Psoas muscle (tissue), 8 donors: ENCODE measurements around the gene LTA4H. TPM values are rescaled to one million over a fixed set of nuclear protein-coding genes. Genes with fewer than 3 reads are reported as not detected.

Source experiments
- ATAC-seq, 4 donors: fragments of 200-7000 bp; cut with Tn5 transposase; one replicate each; pipeline ENCODE4 v1.9.1; 2020; ENCODE audit warnings: moderate library complexity in 3 of 4, mild to moderate bottlenecking in 2 of 4
- DNase-seq, 2 donors: peaks; one replicate each; pipeline ENCODE4 v3.0.0-alpha.2; 2020
- H3K27ac ChIP-seq: fragments of 200-600 bp; one replicate; pipeline ENCODE4 v1.8.0; 2022
- H3K27me3 ChIP-seq, 3 donors: fragments of 200-600 bp in 1 of 3; one replicate each; pipeline versions ENCODE4 v1.6.1 to v1.8.0; 2013 to 2022; ENCODE audit warnings: low read length in 2 of 3, mild to moderate bottlenecking in 2 of 3, moderate library complexity in 1 of 3; ENCODE audit not compliant: insufficient read depth in 3 of 3
- H3K36me3 ChIP-seq, 2 donors: fragments of 200-600 bp in 1 of 2; one replicate each; pipeline versions ENCODE4 v1.6.1 to v1.8.0; 2013 to 2022; ENCODE audit warnings: low read depth in 1 of 2, mild to moderate bottlenecking in 1 of 2, moderate library complexity in 1 of 2; ENCODE audit not compliant: insufficient read depth in 1 of 2
- H3K4me1 ChIP-seq: fragments of 200-600 bp; one replicate; pipeline ENCODE4 v1.8.0; 2022
- H3K4me3 ChIP-seq: fragments of 200-600 bp; one replicate; pipeline ENCODE4 v1.8.0; 2022; ENCODE audit warnings: mild to moderate bottlenecking
- H3K9me3 ChIP-seq: fragments of 200-600 bp; one replicate; pipeline ENCODE4 v1.8.0; 2022
- WGBS, 3 donors: extraction: QIAGEN DNeasy Blood & Tissue Kit; methylation state at CpG; one replicate each; pipeline versions ENCODE4 v1.1.6 to v1.1.7; 2013; 5-methylcytosine and 5-hydroxymethylcytosine counted together
- intact Hi-C, 2 donors: fragments of 100-400 bp; cut with DNase I; formaldehyde crosslinking; loops; one replicate each; pipeline versions ENCODE4 v1.11.0 to v1.14.2; 2022
- polyA plus RNA-seq, 3 donors: library from polyadenylated mRNA; stranded (reverse); fragments of 200-250 nt; gene quantifications; one replicate each; pipeline ENCODE4 v1.2.3, GENCODE V29; 2013
- total RNA-seq, 4 donors: library from RNA; stranded (reverse); fragmentation: NEBNext Ultra II Directional in 2 of 4; extraction: Animal tissue kit (Norgen Biotek cat#: 25700) in 2 of 4; gene quantifications; one replicate each; pipeline versions ENCODE4 v1.2.1 to v1.2.4, GENCODE V29; 2021 to 2023
- TF ChIP-seq, protein P1 (sequence below): fragments of 200-600 bp; IDR thresholded peaks from one replicate; pipeline ENCODE4 v1.8.0; 2022; ENCODE audit warnings: antibody characterized with exemption
- donor health status: healthy with polysubstance abuse.
- donor health status: DM: no; HTN: no; CAD: no; lungs with moderate emphysema.
- donor health status: Bipolar disorder and iron deficiency.
- donor health status: healthy.
- donor health status: DM: yes; HTN: yes; CAD: no.
- donor health status: DM: no; HTN: no; CAD: no.
- donor health status: DM: no; HTN: no; CAD: no.
- donor health status: DM: yes; HTN: yes; CAD: no.

Gene LTA4H
- total and polyA plus RNA-seq, 7 donors, result 18.6 to 51.2 (median 31.3) TPM

DNA sequence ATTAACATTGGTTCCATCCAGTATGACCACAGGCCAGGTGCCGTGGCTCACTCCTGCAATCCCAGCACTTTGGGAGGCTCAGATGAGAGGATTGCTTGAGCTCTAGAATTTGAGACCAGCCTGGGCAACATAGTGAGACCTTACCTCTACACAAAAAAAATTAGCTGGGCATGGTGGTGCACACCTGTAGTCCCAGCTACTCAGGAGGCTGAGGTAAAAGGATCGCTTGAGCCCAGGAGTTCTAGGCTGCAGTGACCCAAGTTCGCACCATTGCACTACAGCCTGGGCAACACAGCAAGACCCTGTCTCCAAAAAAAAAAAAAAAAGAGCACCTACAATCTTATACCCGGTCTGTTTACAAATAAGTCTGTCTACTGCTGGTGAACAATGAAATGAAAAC lies 9.9 kb downstream of the LTA4H start:
- TF ChIP-seq, protein P1, sequence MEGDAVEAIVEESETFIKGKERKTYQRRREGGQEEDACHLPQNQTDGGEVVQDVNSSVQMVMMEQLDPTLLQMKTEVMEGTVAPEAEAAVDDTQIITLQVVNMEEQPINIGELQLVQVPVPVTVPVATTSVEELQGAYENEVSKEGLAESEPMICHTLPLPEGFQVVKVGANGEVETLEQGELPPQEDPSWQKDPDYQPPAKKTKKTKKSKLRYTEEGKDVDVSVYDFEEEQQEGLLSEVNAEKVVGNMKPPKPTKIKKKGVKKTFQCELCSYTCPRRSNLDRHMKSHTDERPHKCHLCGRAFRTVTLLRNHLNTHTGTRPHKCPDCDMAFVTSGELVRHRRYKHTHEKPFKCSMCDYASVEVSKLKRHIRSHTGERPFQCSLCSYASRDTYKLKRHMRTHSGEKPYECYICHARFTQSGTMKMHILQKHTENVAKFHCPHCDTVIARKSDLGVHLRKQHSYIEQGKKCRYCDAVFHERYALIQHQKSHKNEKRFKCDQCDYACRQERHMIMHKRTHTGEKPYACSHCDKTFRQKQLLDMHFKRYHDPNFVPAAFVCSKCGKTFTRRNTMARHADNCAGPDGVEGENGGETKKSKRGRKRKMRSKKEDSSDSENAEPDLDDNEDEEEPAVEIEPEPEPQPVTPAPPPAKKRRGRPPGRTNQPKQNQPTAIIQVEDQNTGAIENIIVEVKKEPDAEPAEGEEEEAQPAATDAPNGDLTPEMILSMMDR, result no peak
- Histone ChIP-seq H3K4me1 (no peaks in the 10 kb centered on the region), H3K9me3 (no peaks in the 10 kb centered on the region), H3K36me3 (peaks cover 2 to 79% of the 10 kb centered on the region in 2 donors), H3K27me3 (no peaks in the 10 kb centered on the region), H3K4me3 (no peak overlapping the region), H3K27ac (no peak overlapping the region)
- ATAC-seq, result no peak
- 96 to 97% (median 97%) methylated on average over 4 of the region's 4 CpGs for WGBS, 3 donors
- intact Hi-C loops, result no loop called here
- no peak for DNase-seq

DNA sequence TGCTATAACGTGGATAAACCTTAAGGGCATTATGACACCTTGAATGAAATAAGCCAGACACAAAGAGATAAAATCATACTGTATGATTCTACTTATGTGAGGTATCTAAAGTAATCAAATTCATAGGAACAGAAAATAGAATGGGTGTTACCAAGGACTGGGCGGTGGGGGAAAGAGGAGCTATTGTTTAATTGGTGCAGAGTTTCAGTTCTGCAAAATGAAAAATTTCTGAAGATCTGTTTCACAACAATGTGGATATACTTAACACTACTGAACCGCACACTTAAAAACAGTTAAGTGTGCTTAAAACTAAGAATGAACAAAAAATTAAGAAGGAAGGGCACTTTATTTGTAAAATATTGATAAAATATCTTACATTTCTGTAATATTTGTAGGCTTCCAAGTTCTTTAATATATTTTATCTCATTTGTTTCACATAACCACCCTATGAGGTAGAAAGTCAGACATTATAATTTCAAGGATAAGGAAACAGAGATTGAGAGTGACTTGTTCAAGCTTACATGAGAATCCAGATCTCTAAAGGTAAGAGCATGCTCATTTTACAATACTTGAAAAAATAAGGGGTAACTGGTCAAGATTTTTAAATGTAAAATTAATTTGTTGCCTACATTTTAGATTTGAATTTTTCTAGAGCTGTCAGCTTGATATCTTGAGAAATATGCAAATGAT lies 14.9 kb downstream of the LTA4H start:
- 87 to 92% (median 90%) methylated on average over 3 of the region's 3 CpGs for WGBS, 3 donors
- Histone ChIP-seq H3K4me1 (peaks cover 4% of the 10 kb centered on the region), H3K27ac (no peak overlapping the region), H3K4me3 (no peak overlapping the region), H3K27me3 (no peaks in the 10 kb centered on the region), H3K36me3 (peaks cover 2 to 83% of the 10 kb centered on the region in 2 donors), H3K9me3 (no peaks in the 10 kb centered on the region)
- intact Hi-C loops, result no loop called here
- ATAC-seq (no peak), DNase-seq (no peak)
- TF ChIP-seq, protein P1, result no peak

DNA sequence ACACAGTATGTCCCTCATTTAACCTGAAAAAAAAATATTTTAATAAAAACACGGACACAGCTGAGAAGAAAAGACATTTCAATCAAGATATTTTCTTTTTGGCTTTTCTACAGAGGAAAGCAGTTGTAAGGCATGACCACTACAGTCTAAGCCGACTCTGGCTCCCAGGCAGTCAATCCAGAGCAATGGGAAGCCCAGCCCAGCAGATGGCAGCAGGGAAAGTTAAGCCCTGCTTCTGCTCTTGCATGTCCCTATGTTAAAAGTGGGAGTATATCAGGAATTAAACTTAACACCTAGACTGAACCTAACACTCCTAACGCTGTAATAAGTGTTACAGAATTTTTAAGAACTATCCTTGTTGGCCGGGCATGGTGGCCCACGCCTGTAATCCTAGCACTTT lies 19.7 kb downstream of the LTA4H start:
- ATAC-seq (peak; percentile 69 to 88 (median 86)), DNase-seq (peak in 1 of 2 donors; percentile 23)
- Histone ChIP-seq H3K9me3 (no peaks in the 10 kb centered on the region), H3K27ac (peak overlapping the region; percentile 61), H3K4me1 (peaks cover 12% of the 10 kb centered on the region), H3K36me3 (peaks cover 0 to 86% of the 10 kb centered on the region in 2 donors), H3K4me3 (no peak overlapping the region), H3K27me3 (no peaks in the 10 kb centered on the region)
- TF ChIP-seq, protein P1, result peak; percentile 37
- intact Hi-C loops, result no loop called here
- 70 to 76% (median 75%) methylated on average over 5 of the region's 5 CpGs for WGBS, 3 donors

DNA sequence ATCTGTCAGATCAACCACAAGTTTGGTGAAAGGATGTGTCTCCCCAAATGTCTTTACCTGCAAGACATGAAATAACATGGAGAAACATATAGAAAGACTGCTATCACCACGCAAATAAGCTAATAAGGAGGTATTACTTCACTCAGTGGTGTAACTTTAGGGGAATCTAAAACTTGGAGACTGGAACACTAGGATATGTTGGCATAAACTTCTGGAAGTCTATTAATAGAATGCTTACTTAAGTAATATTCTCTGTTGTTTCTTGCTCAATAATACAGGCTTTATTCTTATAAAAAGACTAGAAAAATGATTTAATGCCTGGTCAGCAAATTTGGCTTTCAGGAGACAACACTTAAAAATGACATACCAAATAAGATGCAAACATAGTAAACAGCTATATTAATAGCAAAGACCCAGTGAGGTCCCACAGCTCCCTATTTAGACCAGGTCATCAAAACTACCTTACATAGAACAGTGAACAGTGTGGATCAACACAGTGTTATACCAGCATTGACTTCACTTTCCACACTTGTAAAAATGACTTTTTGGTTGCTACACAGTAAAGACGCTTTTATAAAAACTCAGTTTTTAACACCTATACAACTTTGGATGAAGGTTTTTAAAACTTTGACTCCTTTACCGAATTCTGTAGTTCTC lies 20.3 kb downstream of the LTA4H start:
- intact Hi-C loops, result no loop called here
- peak overlapping the region; percentile 61 for H3K27ac ChIP-seq
- DNase-seq, result no peak
- ATAC-seq, result peak; percentile 71 to 95 (median 78)
- H3K27me3 ChIP-seq, result no peaks in the 10 kb centered on the region
- 71 to 81% (median 73%) methylated on average over 3 of the region's 3 CpGs for WGBS, 3 donors
- no peak overlapping the region for H3K4me3 ChIP-seq
- H3K36me3 ChIP-seq, result peaks cover 0 to 86% of the 10 kb centered on the region in 2 donors
- TF ChIP-seq, protein P1, result no peak
- H3K4me1 ChIP-seq, result peaks cover 12% of the 10 kb centered on the region
- H3K9me3 ChIP-seq, result no peaks in the 10 kb centered on the region
